NT2/D1 (cell line): ENCODE results near the gene ATG2B.

Experiments
- SUZ12 ChIP-seq: IDR thresholded peaks from 2 replicates; pipeline ENCODE4 v1.6.1; 2011; ENCODE audit not compliant: insufficient read length, insufficient read depth; ENCODE audit errors: extremely low read depth
- YY1 ChIP-seq: IDR thresholded peaks from 2 replicates; pipeline ENCODE4 v1.6.1; 2011; ENCODE audit not compliant: insufficient read length, insufficient read depth
- ZNF274 ChIP-seq: IDR thresholded peaks from 2 replicates; pipeline ENCODE4 v1.6.1; 2011; ENCODE audit warnings: mild to moderate bottlenecking, low read depth, low read length

DNA sequence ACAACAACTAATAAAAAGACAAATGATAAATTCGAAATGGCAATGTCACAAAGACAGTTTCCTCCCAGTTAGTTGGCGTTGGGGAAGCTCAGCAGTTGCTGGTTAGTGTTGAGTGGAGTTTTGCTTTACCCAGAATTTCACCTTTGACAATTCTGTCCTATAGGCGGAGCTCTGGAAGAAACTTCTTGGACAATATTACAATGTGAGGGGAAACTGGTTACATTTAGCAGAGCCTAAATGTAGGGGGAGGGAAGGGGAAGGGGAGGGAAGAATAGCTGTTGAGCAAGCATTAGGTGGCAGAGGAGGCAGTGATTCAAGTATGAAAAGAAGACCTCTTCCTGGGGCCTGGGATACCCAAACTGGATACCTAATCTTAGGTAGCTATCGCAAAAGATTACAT is 55.7 kb downstream of the ATG2B start:
- no peak for TF ChIP-seq YY1
- no peak for TF ChIP-seq ZNF274
- TF ChIP-seq SUZ12 = no peak
